Left renal pelvis (tissue), 4 donors: ENCODE data around the gene ZNF256. TPM values are rescaled to one million over a fixed set of nuclear protein-coding genes. Genes with fewer than 3 reads are reported as not detected.
A peak's percentile ranks its signal among the peaks of the same experiment; 100 is the strongest.

Experiments used
- DNase-seq, 4 donors: peaks; one replicate each; pipeline ENCODE4 v3.0.0-alpha.2; 2013; ENCODE audit warnings: low read depth in 4 of 4, low spot score in 3 of 4
- polyA plus RNA-seq, 4 donors: library from polyadenylated mRNA; unstranded; fragments of 120-200 nt; gene quantifications; one replicate each; pipeline ENCODE4 v1.2.1, GENCODE V29; 2013; ENCODE audit not compliant: insufficient read length in 4 of 4

ZNF256 gene
- 10 to 100 TPM in 2 of 4 donors, 1 to 10 TPM in 2; 7.3 to 10.8 (median 9.1) TPM for polyA plus RNA-seq

DNA sequence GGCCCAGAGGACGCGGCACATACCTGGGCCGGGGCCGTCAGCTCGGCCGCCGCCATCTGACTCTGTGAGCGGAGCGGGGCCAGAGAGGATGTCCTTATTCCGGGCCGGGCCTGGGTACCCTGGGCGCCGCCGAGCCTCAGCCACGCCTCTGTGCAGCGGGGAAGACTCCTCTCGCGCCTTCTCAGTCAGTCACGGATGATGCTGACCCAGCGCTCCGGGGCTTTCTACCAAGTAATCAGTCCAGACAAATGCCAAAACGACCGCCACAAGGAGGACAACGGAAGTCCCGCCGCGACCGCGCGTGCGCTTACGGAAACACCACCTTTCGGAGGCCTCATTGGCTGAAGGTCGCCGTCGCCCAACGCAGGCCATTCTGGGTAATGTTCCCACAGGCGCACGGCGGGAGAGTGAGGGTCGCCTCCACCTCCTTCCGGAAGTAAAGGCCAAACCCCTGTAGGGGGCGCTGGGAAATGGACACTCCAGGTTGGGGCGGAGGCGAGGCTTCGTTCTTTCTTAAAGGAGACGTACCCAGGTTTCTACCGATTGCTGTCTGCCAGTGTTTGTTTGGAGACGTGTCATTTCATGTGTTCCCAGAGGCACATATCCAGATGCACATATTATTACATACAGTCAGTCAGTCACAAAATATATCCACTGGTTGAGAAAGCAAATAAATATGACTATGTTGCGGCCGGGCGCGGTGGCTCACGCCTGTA lies at the start of gene ZNF256:
ZNF256 (minus strand) TSS at position 288 of the 716 bp plus-strand sequence; CDS start at position 56, 232 bp downstream.
- peak; percentile 89 to 94 (median 90) for DNase-seq

DNA sequence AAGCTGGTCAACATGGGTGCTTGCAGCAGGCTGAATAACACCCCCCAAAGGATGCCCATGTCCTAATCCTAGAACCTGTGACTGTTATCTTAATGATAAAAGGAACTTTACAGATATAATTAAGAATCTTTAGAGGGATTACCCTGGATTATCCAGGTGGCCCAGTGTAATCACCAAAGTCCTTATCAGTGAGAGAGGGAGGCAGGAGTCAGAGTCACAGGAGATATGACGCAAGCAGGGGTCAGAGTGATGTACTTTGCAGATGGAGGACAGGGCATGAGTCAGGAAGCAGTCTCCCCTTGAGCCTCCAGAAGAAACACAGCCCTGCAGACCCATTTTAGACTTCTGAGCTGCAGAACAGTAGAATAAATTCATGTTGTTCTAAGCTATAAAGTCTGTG lies 45.3 kb upstream of the ZNF256 start:
- DNase-seq, result no peak

DNA sequence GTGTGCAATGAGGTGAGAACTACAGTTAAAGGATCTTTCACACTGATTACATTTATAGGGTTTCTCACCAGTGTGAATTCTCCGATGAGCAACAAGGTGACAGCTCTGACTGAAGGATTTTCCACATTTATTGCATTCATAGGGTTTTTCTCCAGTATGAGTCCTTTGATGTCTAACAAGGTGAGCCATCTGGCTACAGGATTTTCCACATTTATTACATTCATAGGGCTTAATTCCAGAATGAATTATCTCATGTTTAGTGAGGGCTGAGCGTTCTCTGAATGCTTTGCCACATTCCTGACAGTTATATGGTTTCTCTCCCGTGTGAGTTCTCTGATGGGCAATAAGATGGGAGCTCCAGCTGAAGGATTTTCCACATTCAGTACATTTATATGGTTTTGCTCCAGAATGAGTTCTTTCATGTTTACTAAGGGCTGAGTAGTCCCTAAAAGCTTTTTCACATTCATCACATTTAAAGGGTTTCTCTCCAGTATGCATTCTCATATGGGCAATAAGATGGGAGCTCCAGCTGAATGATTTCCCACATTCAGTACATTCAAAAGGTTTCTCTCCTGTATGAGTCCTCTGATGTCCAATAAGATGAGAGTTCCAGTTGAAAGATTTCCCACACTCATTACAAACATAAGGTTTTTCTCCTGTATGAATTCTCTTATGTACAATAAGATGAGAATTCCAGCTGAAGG lies 31.2 kb upstream of the ZNF256 start:
- no peak for DNase-seq

GRCh38 chr19:57974434-57974833 lies 26.9 kb upstream of the ZNF256 start, which contains the start of gene C19orf18:
Gene C19orf18 (minus strand): TSS chr19:57974534. CDS start chr19:57974432, 102 bp downstream.
- DNase-seq, result no peak

GRCh38 chr19:57964761-57965160 lies 17.3 kb upstream of the ZNF256 start:
- DNase-seq, result no peak

GRCh38 chr19:57961785-57962184 lies 14.3 kb upstream of the ZNF256 start:
- no peak for DNase-seq

DNA sequence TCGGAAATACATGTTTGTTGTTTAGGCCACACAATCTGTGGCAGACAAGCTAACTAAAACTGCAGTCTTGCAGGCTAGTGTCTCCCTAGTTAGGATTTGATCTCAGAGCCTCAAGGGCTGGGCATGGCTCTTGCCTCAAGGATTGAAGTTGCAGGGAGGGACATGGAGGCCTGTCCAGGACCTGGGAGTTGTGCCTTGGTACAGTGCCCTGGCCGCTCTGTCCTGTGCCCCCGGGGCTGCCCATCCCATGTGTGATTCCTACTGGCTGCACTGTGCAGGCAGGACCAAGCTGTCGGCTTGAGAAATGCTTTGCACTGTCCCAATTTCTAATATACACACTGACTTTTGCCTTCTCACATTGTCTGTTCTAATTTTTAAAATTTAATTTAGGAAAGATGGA lies 7.5 kb upstream of the ZNF256 start:
- DNase-seq, result no peak

DNA sequence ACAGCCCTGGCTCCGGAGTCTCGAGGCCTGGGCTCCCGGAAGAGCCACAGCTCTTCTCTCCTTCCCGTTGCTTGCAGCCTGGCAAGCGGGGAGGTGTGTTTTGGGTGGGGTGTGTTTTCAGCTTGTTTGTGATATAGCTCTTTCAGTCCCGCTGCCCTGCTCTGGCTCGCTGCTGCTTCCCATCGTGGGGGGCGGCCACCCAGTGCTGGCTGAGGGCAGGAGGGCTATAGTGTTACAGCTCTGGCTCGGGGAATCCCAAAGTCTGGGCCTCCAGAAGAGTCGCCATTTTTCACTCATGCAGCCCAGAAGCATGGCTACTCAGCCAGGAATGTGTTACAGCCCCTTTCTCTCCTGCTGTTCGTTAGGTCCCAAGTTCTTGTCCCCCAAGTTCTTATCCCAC lies 2.2 kb upstream of the ZNF256 start:
- DNase-seq, result no peak

- no peak for DNase-seq
Measured at GRCh38 chr19:57949296-57949695, 1.8 kb upstream of the ZNF256 start.

- no peak for DNase-seq
Measured at GRCh38 chr19:57947088-57947418, 453 bp downstream of the ZNF256 start.

DNA sequence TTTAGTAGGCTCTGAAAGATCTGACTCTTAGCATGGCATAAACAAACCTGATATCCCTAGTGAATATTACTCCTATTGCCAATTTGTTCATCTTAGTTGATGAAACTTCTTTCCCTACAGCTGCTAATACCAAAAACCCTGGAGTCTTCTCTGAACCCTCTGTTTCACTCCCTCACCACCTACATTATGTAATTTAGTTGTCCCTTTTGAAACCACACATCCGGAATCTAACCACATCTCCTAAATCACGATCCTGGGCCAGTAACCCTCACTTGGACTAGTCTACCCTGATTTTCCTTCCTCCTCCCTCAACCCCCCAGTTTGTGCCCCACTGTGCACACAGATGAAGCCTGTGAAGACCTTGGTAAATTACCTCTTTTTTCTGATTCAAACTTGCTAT lies 1.2 kb downstream of the ZNF256 start:
- no peak for DNase-seq

GRCh38 chr19:57941593-57941992 lies 5.9 kb downstream of the ZNF256 start:
- no peak for DNase-seq

DNA sequence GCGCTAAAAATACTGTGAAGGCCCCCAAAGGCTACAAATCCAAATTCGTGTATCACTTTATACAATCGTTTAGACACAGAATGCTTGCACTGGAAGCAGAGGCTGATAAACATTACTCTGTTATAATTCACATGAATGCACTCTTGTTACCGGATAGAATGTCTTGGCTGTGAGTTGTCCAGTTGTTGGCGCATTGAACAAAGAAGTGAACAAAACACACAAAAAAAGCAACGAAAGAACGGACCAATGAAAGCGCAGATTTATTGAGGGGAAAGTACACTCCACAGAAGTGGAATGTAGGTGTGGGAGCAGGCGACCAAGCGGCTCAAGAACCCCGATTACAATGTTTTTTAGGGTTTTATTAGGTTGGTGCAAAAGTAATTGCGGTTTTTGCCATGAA lies 11.8 kb downstream of the ZNF256 start:
- no peak for DNase-seq

DNA sequence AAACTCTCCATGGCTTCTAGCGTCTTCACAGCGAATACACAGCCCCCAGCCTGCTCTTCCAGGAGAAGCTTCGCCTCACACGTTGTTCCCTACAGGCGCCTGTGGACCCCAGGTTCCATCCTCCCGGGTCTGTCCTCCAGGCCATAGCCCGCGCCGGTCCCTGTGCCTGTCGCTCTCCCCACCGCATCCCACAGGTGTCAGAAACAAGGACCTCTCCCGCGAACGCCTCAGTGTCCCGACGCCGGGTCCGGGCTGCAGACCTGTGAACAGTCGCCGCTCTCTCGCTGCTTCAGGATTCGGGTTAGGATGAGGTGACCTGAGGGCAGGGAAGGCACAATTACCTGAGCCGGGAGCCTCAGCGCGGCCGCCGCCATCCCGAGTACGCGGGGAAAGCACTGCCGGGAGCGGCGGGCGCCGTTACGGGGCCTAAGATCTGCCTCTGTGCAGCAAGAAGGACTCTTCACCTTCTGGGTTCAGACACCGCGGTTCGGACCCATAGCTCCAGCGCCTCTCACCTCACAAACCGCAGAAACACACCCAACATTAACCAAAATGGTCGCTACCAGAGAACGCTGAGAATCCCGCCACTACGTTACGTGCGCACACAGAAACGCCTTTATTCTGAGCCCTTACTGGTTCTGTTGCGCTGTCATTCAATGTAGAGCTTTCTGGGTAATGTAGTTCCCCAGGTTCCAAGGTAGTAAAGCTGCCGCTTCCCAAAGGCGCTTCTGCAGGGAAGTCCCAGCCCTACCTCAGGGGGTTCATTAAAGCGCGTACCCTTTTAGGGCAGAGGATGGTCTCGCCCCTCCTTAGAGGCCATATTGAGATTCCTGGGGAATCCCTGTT lies 12.5 kb downstream of the ZNF256 start, which contains the start of gene ZNF418:
ZNF418 (minus strand) TSS at position 583 of the 846 bp plus-strand sequence. CDS start 1,580 bp downstream, outside the sequence.
- peak; percentile 62 to 83 (median 73) for DNase-seq

DNA sequence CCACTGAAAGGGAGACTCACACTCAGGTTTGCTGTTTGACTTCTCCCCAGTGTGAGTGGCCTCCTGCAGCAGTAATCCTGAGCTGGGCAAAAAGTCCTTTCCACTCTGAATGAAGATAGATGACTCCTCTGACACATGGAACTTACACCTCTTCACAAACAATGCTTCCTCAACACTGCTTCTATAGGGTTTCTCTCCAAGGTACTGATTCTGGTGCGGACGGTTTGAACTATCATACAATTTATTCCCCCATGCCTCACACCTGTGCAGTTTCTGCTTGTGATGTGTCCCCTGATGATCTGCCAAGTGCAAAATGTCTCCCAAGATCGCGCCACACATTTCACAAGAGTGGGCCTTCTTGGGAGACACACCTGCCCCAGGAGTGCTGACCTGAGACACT lies 19.9 kb downstream of the ZNF256 start:
- DNase-seq, result no peak

DNA sequence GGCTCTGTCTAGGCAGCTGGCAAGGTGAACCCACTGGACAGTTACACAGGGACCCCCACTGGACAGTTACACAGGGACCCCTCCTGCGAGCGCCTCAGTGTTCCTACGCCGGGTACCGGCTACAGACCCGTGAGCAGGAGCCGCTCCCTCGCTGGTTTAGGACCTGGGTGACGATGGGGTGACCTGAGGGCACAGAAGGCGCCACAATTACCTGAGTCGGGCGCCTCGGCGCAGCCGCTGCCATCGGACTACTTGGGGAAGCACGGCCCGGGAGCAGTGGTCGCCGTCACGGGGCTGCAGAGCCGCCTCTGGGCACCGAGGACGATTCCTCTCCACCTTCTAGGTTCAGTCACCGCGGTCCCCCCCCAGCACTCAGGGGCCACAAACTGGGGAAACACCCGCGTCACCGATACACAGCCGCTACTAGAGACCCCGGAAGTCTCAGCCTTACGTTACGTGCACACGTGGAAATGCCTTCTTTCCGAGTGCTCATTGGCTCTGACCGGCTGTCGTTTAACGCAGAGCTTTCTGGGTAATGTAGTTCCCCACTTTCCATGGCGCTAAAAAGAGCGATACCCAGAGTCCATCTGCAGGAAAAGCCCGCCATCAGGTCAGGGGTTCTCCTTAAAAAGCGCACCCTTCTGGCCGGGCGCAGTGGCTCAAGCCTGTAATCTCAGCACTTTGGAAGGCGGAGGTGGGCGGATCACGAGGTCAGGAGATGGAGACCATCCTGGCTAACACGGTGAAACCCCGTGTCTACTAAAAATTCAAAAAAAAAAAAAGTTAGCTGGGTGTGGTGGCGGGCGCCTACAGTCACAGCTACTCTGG lies 31.1 kb downstream of the ZNF256 start, which contains the start of gene ZNF417:
ZNF417 (minus strand) TSS at position 425 of the 828 bp plus-strand sequence; CDS start at position 244, 181 bp downstream.
- peak; percentile 85 to 94 (median 88) for DNase-seq

GRCh38 chr19:57914531-57914930 lies 33.0 kb downstream of the ZNF256 start:
- no peak for DNase-seq

DNA sequence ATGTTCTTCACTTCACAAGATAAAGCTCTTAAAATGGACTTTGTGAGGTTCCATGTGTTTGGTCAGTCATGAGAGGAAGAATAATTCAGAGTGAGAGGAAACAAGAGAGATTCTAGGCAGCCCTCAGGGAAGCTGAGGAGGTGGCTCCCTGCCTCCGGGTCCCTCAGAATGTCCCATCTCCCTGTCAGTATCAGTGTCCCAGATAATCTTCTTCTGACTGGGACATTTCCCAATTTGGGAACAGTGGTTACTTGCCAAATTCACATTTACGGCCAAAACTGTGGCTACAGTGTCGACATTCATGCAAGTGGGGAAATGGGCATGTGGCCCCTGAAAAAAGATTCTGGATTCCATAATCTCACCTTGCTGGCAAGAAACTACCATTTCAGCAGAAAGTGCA lies 40.1 kb downstream of the ZNF256 start:
- DNase-seq, result no peak

DNA sequence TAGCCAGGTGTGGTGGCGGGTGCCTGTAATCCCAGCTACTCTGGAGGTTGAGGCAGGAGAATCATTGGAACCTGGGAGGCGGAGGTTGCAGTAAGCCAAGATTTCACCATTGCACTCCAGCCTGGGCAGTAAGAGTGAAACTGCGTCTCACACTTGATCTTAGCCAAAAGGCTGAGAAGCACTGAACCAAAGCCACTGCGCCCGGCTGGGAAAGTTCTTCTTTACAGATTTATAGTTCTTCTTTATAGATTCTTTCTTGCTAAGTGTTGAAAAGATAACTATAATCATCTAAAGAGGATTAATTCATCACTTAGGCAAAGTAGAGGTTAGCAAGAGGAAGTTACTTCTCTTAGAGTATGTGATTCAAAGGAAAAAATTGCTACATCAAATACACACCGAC lies 42.2 kb downstream of the ZNF256 start:
- no peak for DNase-seq

DNA sequence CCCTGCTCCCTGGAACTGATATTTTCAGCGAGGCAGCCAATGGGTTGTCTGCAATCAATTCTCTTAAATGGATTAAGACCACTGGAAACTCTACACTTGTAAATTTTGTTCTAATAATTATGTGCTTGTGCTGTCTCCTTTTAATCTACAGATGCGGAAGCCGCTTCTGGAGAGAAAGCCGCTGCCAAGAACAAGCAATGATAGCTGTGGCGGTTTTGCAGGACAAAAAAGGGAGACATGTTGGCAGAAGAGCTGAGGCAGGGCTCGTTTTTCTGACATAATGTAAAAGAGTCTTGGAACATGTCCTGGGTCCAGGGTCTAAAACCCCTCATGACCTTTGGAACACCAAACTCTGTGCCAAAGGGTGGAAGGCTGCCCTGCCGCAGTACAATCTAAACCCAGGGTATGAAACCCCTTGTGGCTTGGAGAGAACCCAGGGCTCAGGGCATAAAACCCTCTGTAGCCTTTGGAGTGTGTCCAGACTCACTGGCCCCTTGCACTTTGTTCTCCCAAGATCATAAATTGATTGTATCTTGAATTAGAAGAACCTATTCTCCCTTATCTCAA lies 43.8 kb downstream of the ZNF256 start:
- DNase-seq, result no peak
